ENCODE data around the gene KHDC1L. TPM values are rescaled to one million over a fixed set of nuclear protein-coding genes. Genes with fewer than 3 reads are reported as not detected.

KHDC1L gene
- total and polyA plus RNA-seq, 2 of the 4 experiments (the other 2 are of a cell fraction), result 0.18 to 0.68 TPM

GRCh38 chr6:73236144-73236750 is 11.0 kb upstream of the KHDC1L start:
- peak overlapping the region; percentile 89 for H2BK5ac ChIP-seq (ENCODE audit: low read depth, low read length, poor library complexity, severe bottlenecking)
- peak; percentile 93 for ATAC-seq (ENCODE audit: low read depth)
- ChIA-PET POLR2A (ENCODE audit: unreplicated experiment) (interaction anchor here (0.7 kb wide), 1 partner anchor 1701 kb away, joined by 15 read pairs; no protein-coding TSS in a partner anchor), CTCF (no interaction called here)
- H2AK9ac ChIP-seq (replicated peaks; ENCODE audit: low read depth, low read length, poor library complexity), result no peak overlapping the region
- intact Hi-C loops (cut with micrococcal nuclease), result no loop called here
- H2AFZ ChIP-seq (replicated peaks; ENCODE audit: low read length, poor library complexity), result no peak overlapping the region
- H4K91ac ChIP-seq (ENCODE audit: insufficient read depth, low read depth, low read length), result peak overlapping the region; percentile 35; the same call in 1 of the 2 replicates
- H3K9ac ChIP-seq (ENCODE audit: low read depth, low read length), result no peak overlapping the region
- H2AK5ac ChIP-seq (ENCODE audit: low read depth, low read length), result no peak overlapping the region
- no peaks in the 10 kb centered on the region for H3K36me3 ChIP-seq (ENCODE audit: control insufficient read depth, insufficient read depth, low read length)
- peaks cover 4% of the 10 kb centered on the region for H3K4me1 ChIP-seq (ENCODE audit: control insufficient read depth, insufficient read depth, low read length)
- BruUV-seq (replicated peaks), result no TSS peak
- no peak overlapping the region for H3K56ac ChIP-seq (ENCODE audit: extremely low read depth, insufficient read depth, low read length)
- no peaks in the 10 kb centered on the region for H3K9me3 ChIP-seq (ENCODE audit: control insufficient read depth, insufficient read depth, low read length)
- H3K4me3 ChIP-seq (ENCODE audit: insufficient read depth, low read depth, low read length), result no peak overlapping the region
- peak overlapping the region; percentile 23; the same call in 1 of the 2 replicates for H2BK20ac ChIP-seq (ENCODE audit: low read depth, low read length)
- H3K4me2 ChIP-seq (ENCODE audit: low read depth, low read length), result no peak overlapping the region
- dilution Hi-C loops (cut with HindIII; ENCODE audit: low sequenced_read_pairs, unreplicated experiment), result no loop called here
- H3K27me3 ChIP-seq (ENCODE audit: control insufficient read depth, insufficient read depth, low read length), result no peaks in the 10 kb centered on the region
- in situ Hi-C loops (cut with MboI; ENCODE audit: low sequenced_read_pairs), result no loop called here
- H4K20me1 ChIP-seq (ENCODE audit: insufficient read depth, low read length), result no peaks in the 10 kb centered on the region
- no peaks in the 10 kb centered on the region for H3K9me1 ChIP-seq (ENCODE audit: insufficient read depth, low read length)
- H4K8ac ChIP-seq (ENCODE audit: low read depth in 2 of 2, low read length in 2 of 2), result peak overlapping the region; percentile 59 to 75; a peak in 2 of 4 replicates
- 0 out of 2 replicates have a peak overlapping the region, but pooled peaks have one; percentile 8 for H3K14ac ChIP-seq (replicated peaks; ENCODE audit: low read depth, low read length)
- H2BK15ac ChIP-seq (ENCODE audit: low read depth, low read length), result 0 out of 3 replicates have a peak overlapping the region, but pooled peaks have one; percentile 50
- H3K18ac ChIP-seq (ENCODE audit: low read depth, low read length), result peak overlapping the region; percentile 81; the same call in 1 of the 2 replicates
- no peaks in the 10 kb centered on the region for H3K79me1 ChIP-seq (ENCODE audit: low read depth in 1 of 2, low read length in 2 of 2)
- DNase-seq, result peak; percentile 97
- H2BK120ac ChIP-seq (ENCODE audit: low read depth, low read length), result peak overlapping the region; percentile 68; the same call in 1 of the 2 replicates
- no peak overlapping the region for H4K5ac ChIP-seq (ENCODE audit: low read depth, low read length)
- H3K23ac ChIP-seq (ENCODE audit: low read depth, low read length), result no peak overlapping the region
- WGBS, 2 experiments (ENCODE audit: extremely low coverage in 2 of 2, insufficient read length in 1 of 2), result 86% methylated on average over 2 of the region's 5 CpGs; no CpG with 5 or more reads in 1 of the 2 experiments
- H3K4ac ChIP-seq (ENCODE audit: low read depth, low read length), result peak overlapping the region; percentile 59
- peak overlapping the region; percentile 82 for H3K27ac ChIP-seq (ENCODE audit: insufficient read depth, low read length)
- TF ChIP-seq ELK1 (IDR thresholded peaks at IDR 0.05; ENCODE audit: borderline replicate concordance, low read depth, low read length), result no peak
- no peak for TF ChIP-seq SMC3 (IDR thresholded peaks at IDR 0.05; ENCODE audit: low read depth, low read length)
- TF ChIP-seq MXI1 (IDR thresholded peaks at IDR 0.05; ENCODE audit: borderline replicate concordance, low read depth, low read length), result no peak
- peak; percentile 93 for TF ChIP-seq CEBPB (IDR thresholded peaks at IDR 0.05; ENCODE audit: low read depth, low read length)
- no peak for TF ChIP-seq USF2 (IDR thresholded peaks at IDR 0.05; ENCODE audit: low read depth, low read length)
- no peak for TF ChIP-seq MAZ (IDR thresholded peaks at IDR 0.05; ENCODE audit: borderline replicate concordance, low read depth, low read length)
- TF ChIP-seq POLR2A (IDR thresholded peaks at IDR 0.05; ENCODE audit: low read depth, low read length), result no peak
- TF ChIP-seq RAD21 (IDR thresholded peaks at IDR 0.05; ENCODE audit: low read length), result no peak
- no peak for TF ChIP-seq CHD1 (IDR thresholded peaks at IDR 0.05; ENCODE audit: low read depth, low read length)
- peak; percentile 93 for TF ChIP-seq FOS (IDR thresholded peaks at IDR 0.05; ENCODE audit: low read depth, low read length)
- peak; percentile 78 for TF ChIP-seq NFE2L2 (IDR thresholded peaks at IDR 0.05; ENCODE audit: low read depth, low read length)
- TF ChIP-seq CTCF (conservative IDR thresholded peaks at IDR 0.05; ENCODE audit: low read depth, low read length), result no peak
- peak; percentile 31; the same call in 1 of the 2 replicates for TF ChIP-seq BHLHE40 (IDR thresholded peaks at IDR 0.05; ENCODE audit: low read depth, low read length)
- no peak for TF ChIP-seq RFX5 (IDR thresholded peaks at IDR 0.05; ENCODE audit: low read depth, low read length)
- TF ChIP-seq MAFK (IDR thresholded peaks at IDR 0.05; ENCODE audit: low read depth, low read length), result peak; percentile 83

Measured in IMR-90 (cell line).